Measurements from ENCODE around the gene ZMIZ1.

ZMIZ1 gene

GRCh38 chr10:79238606-79239005, 169.8 kb downstream of the ZMIZ1 start:
- H3K9ac ChIP-seq: no peak overlapping the region
- no peaks in the 10 kb centered on the region for H4K20me1 ChIP-seq (ENCODE audit: insufficient read depth)
- H3K4me3 ChIP-seq (IDR thresholded peaks at IDR 0.05; ENCODE audit: insufficient read depth, low read depth, low read length): no peak overlapping the region
- H3K4me2 ChIP-seq: no peak overlapping the region
- H2AFZ ChIP-seq (ENCODE audit: low read depth): no peak overlapping the region
- H3K36me3 ChIP-seq (ENCODE audit: insufficient read depth): no peaks in the 10 kb centered on the region
- H3K27me3 ChIP-seq (ENCODE audit: insufficient read depth, low read depth): no peaks in the 10 kb centered on the region
- TF ChIP-seq CTCF (conservative IDR thresholded peaks at IDR 0.05; ENCODE audit: low read depth, low read length): no peak
- H3K27ac ChIP-seq: no peak overlapping the region
- peaks cover under 1% of the 10 kb centered on the region; the same call in 1 of the 2 replicates for H3K79me2 ChIP-seq (ENCODE audit: insufficient read depth, low read depth)
- peaks cover 14% of the 10 kb centered on the region for H3K4me1 ChIP-seq (ENCODE audit: low read depth, poor library complexity, severe bottlenecking)

GRCh38 chr10:79239275-79239779, 170.6 kb downstream of the ZMIZ1 start:
- TF ChIP-seq CTCF (conservative IDR thresholded peaks at IDR 0.05; ENCODE audit: low read depth, low read length): no peak
- peaks cover 14% of the 10 kb centered on the region for H3K4me1 ChIP-seq (ENCODE audit: low read depth, poor library complexity, severe bottlenecking)
- no peak overlapping the region for H3K4me2 ChIP-seq
- H3K79me2 ChIP-seq (ENCODE audit: insufficient read depth, low read depth): peaks cover 7% of the 10 kb centered on the region
- no peak overlapping the region for H2AFZ ChIP-seq (ENCODE audit: low read depth)
- no peak overlapping the region for H3K9ac ChIP-seq
- H3K36me3 ChIP-seq (ENCODE audit: insufficient read depth): no peaks in the 10 kb centered on the region
- no peaks in the 10 kb centered on the region for H4K20me1 ChIP-seq (ENCODE audit: insufficient read depth)
- H3K4me3 ChIP-seq (IDR thresholded peaks at IDR 0.05; ENCODE audit: insufficient read depth, low read depth, low read length): no peak overlapping the region
- H3K27ac ChIP-seq: no peak overlapping the region
- H3K27me3 ChIP-seq (ENCODE audit: insufficient read depth, low read depth): no peaks in the 10 kb centered on the region

- Histone ChIP-seq H4K20me1 (ENCODE audit: insufficient read depth) (no peaks in the 10 kb centered on the region), H3K4me1 (ENCODE audit: low read depth, poor library complexity, severe bottlenecking) (peaks cover 17% of the 10 kb centered on the region), H3K79me2 (ENCODE audit: insufficient read depth, low read depth) (peaks cover 15% of the 10 kb centered on the region), H2AFZ (ENCODE audit: low read depth) (no peak overlapping the region), H3K9ac (no peak overlapping the region), H3K4me3 (IDR thresholded peaks at IDR 0.05; ENCODE audit: insufficient read depth, low read depth, low read length) (no peak overlapping the region), H3K27ac (no peak overlapping the region), H3K27me3 (ENCODE audit: insufficient read depth, low read depth) (no peaks in the 10 kb centered on the region), H3K4me2 (no peak overlapping the region), H3K36me3 (ENCODE audit: insufficient read depth) (no peaks in the 10 kb centered on the region)
- TF ChIP-seq CTCF (conservative IDR thresholded peaks at IDR 0.05; ENCODE audit: low read depth, low read length): no peak
Observed at GRCh38 chr10:79239924-79240581, 171.3 kb downstream of the ZMIZ1 start.

- Histone ChIP-seq H3K27ac (peak overlapping the region; percentile 93), H3K4me1 (ENCODE audit: low read depth, poor library complexity, severe bottlenecking) (peaks cover 33% of the 10 kb centered on the region), H3K4me2 (peak overlapping the region; percentile 53), H3K79me2 (ENCODE audit: insufficient read depth, low read depth) (peaks cover 30% of the 10 kb centered on the region), H3K27me3 (ENCODE audit: insufficient read depth, low read depth) (no peaks in the 10 kb centered on the region), H2AFZ (ENCODE audit: low read depth) (peak overlapping the region; percentile 59), H3K36me3 (ENCODE audit: insufficient read depth) (no peaks in the 10 kb centered on the region), H3K4me3 (IDR thresholded peaks at IDR 0.05; ENCODE audit: insufficient read depth, low read depth, low read length) (no peak overlapping the region), H4K20me1 (ENCODE audit: insufficient read depth) (no peaks in the 10 kb centered on the region), H3K9ac (peak overlapping the region; percentile 91)
- TF ChIP-seq CTCF (conservative IDR thresholded peaks at IDR 0.05; ENCODE audit: low read depth, low read length): no peak
Observed at GRCh38 chr10:79241629-79241989, 172.8 kb downstream of the ZMIZ1 start.

Data from KMS-11 (cell line).